Measurements from ENCODE around the gene CES2. TPM values are rescaled to one million over a fixed set of nuclear protein-coding genes. Genes with fewer than 3 reads are reported as not detected.

The CES2 gene
- 26.9 to 35.6 TPM (median 31.3 TPM) in 5 replicates for total RNA-seq (2022; extraction: Qiagen RNA extraction; ENCODE audit: low read depth)

GRCh38 chr16:66935314-66936011 lies at the start of gene CES2:
CES2 (plus strand) TSS chr16:66935516; CDS start chr16:66935636, 120 bp downstream.

GRCh38 chr16:66918803-66919568 lies 16.3 kb upstream of the CES2 start, which contains the start of gene CDH16:
CDH16 (minus strand) TSS chr16:66918885; CDS start chr16:66918065, 820 bp downstream.

GRCh38 chr16:66925322-66925840 lies 9.9 kb upstream of the CES2 start, which contains the start of gene RRAD:
RRAD (minus strand) TSS chr16:66925535; CDS start chr16:66925179, 356 bp downstream.

GRCh38 chr16:66934138-66934838 lies 1.0 kb upstream of the CES2 start, which contains the start of gene CIAO2B:
CIAO2B (minus strand) TSS chr16:66934402; CDS start chr16:66934364, 38 bp downstream.

GRCh38 chr16:66961065-66961744 lies 25.9 kb downstream of the CES2 start, which contains the start of gene CES3:
CES3 (plus strand) TSS chr16:66961266; CDS start chr16:66961308, 42 bp downstream.

GRCh38 chr16:66988197-66988788 lies 53.0 kb downstream of the CES2 start, which contains the start of gene CES4A:
CES4A (plus strand) TSS chr16:66988589; CDS start chr16:66988773, 184 bp downstream.

Other genes starting within 250 kb of the CES2 start
- 21.4 to 37.1 TPM (median 32.7 TPM) in 5 replicates for gene CMTM4, start 238.8 kb upstream of the CES2 start, total RNA-seq (2022; extraction: Qiagen RNA extraction; ENCODE audit: low read depth)
- gene DYNC1LI2, start 183.9 kb upstream of the CES2 start, total RNA-seq (2022; extraction: Qiagen RNA extraction; ENCODE audit: low read depth), result 36.7 to 58.9 TPM (median 55.7 TPM) in 5 replicates
- gene TERB1, start 133.9 kb upstream of the CES2 start, total RNA-seq (2022; extraction: Qiagen RNA extraction; ENCODE audit: low read depth), result not detected in 5 replicates
- 55.9 to 74.8 TPM (median 66.5 TPM) in 5 replicates for gene NAE1, start 104.5 kb upstream of the CES2 start, total RNA-seq (2022; extraction: Qiagen RNA extraction; ENCODE audit: low read depth)
- not detected in 5 replicates for gene CA7, start 91.1 kb upstream of the CES2 start, total RNA-seq (2022; extraction: Qiagen RNA extraction; ENCODE audit: low read depth)
- gene PDP2, start 55.0 kb upstream of the CES2 start, total RNA-seq (2022; extraction: Qiagen RNA extraction; ENCODE audit: low read depth), result 5.2 to 7.4 TPM (median 6.2 TPM) in 5 replicates
- 2.2 to 2.6 TPM (median 2.6 TPM) in 5 replicates for gene CDH16, start 16.6 kb upstream of the CES2 start, total RNA-seq (2022; extraction: Qiagen RNA extraction; ENCODE audit: low read depth)
- gene RRAD, start 10.0 kb upstream of the CES2 start, total RNA-seq (2022; extraction: Qiagen RNA extraction; ENCODE audit: low read depth), result 19.1 to 31.3 TPM (median 25.8 TPM) in 5 replicates
- 157 to 187 TPM (median 178 TPM) in 5 replicates for gene CIAO2B, start 1.1 kb upstream of the CES2 start, total RNA-seq (2022; extraction: Qiagen RNA extraction; ENCODE audit: low read depth)
- gene CES3, start 25.8 kb downstream of the CES2 start, total RNA-seq (2022; extraction: Qiagen RNA extraction; ENCODE audit: low read depth), result 1.8 to 2.5 TPM (median 2.3 TPM) in 5 replicates
- gene CES4A, start 53.1 kb downstream of the CES2 start, total RNA-seq (2022; extraction: Qiagen RNA extraction; ENCODE audit: low read depth), result 1.8 to 2.7 TPM (median 2.0 TPM) in 5 replicates
- 46.6 to 53.6 TPM (median 51.6 TPM) in 5 replicates for gene CBFB, start 93.6 kb downstream of the CES2 start, total RNA-seq (2022; extraction: Qiagen RNA extraction; ENCODE audit: low read depth)
- 24.3 to 26.8 TPM (median 25.6 TPM) in 5 replicates for gene PHAF1, start 174.4 kb downstream of the CES2 start, total RNA-seq (2022; extraction: Qiagen RNA extraction; ENCODE audit: low read depth)
- gene B3GNT9, start 215.5 kb downstream of the CES2 start, total RNA-seq (2022; extraction: Qiagen RNA extraction; ENCODE audit: low read depth), result 7.7 to 9.5 TPM (median 9.0 TPM) in 5 replicates
- gene TRADD, start 224.4 kb downstream of the CES2 start, total RNA-seq (2022; extraction: Qiagen RNA extraction; ENCODE audit: low read depth), result 16.1 to 19.2 TPM (median 18.6 TPM) in 5 replicates
- gene FBXL8, start 224.4 kb downstream of the CES2 start, total RNA-seq (2022; extraction: Qiagen RNA extraction; ENCODE audit: low read depth), result 3.4 to 9.0 TPM (median 8.0 TPM) in 5 replicates
- 11.9 to 16.5 TPM (median 13.2 TPM) in 5 replicates for gene HSF4, start 229.2 kb downstream of the CES2 start, total RNA-seq (2022; extraction: Qiagen RNA extraction; ENCODE audit: low read depth)
- 76.4 to 107 TPM (median 89.9 TPM) in 5 replicates for gene NOL3, start 235.0 kb downstream of the CES2 start, total RNA-seq (2022; extraction: Qiagen RNA extraction; ENCODE audit: low read depth)
- 5.4 to 8.4 TPM (median 6.3 TPM) in 5 replicates for gene MATCAP1, start 248.4 kb downstream of the CES2 start, total RNA-seq (2022; extraction: Qiagen RNA extraction; ENCODE audit: low read depth)